ENCODE data around the gene ZNF500. TPM values are rescaled to one million over a fixed set of nuclear protein-coding genes. Genes with fewer than 3 reads are reported as not detected.
"Not testable (repeated sequence)": the region's sequence is repeated elsewhere in the genome, so short reads cannot be mapped to it uniquely, and the experiment has no call there.

Gene ZNF500
- polyA plus RNA-seq, 1 donor: 13.9 TPM

GRCh38 chr16:4744555-4745273, 22.2 kb downstream of the ZNF500 start:
- DNase-seq: no peak

- no peak for DNase-seq
Observed at GRCh38 chr16:4743226-4743878, 23.6 kb downstream of the ZNF500 start.

DNA sequence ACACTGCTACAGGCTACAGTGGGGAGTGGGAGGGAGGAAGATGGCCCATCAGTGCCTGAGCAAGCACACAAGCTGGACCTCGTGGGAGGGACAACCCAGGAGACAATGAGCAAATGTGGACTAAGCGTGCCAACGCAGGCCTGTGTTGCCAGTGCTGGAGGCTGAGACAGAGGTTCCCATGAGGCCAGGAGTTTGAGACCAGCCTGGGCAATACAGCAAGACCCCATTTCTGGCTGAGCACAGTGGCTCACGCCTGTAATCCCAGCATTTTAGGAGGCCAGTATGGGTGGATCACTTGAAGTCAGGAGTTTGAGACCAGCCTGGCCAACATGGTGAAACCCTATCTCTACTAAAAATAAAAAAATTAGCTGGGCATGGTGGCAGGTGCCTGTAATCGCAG, 28.6 kb downstream of the ZNF500 start:
- DNase-seq: not testable (repeated sequence)

DNA sequence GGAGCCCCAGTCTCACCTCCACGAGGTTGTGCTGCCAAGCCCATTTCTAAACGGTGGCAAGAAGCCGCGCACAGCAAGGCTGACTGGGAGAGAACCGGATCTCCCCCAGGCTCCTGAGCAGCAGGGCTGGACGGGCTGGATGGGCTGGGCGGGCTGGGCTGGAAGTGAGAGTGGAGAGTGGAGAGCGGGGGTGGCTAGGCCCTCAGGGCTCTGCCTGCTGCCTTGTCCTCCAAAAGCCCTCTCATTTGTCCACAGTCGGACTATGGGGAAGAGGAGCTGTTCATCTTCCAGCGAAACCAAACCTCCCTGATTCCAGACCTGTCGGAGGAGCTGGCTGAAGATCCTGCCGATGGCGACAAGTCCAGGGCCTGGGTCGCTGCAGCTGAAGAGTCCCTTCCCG, 29.4 kb downstream of the ZNF500 start:
- no peak for DNase-seq

DNA sequence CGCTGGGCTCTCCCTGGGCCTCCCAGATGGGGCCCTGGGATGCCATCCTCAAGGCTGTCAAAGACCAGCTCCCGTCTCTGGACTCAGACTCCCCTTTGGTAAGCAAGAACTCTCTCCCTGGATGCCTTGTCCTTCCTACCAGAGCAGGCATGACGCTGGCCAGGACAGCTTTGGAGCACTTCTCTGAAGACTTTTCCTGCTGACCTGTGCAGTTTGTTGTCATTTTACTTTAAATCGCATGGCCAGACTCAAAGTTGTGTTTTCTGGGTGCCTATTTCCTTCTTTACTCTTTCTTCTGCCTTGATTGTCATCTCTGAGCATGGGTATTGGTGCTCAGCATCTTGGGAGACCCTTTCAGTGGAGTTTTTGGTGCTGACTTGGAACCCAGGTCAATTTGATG, 30.4 kb downstream of the ZNF500 start:
- DNase-seq: no peak

- peak; percentile 87 for DNase-seq
Observed at GRCh38 chr16:4734730-4735535, 32.0 kb downstream of the ZNF500 start.

- DNase-seq: peak; percentile 94
Observed at GRCh38 chr16:4734063-4734729, 32.8 kb downstream of the ZNF500 start, which contains the start of the genes ANKS3 and DNAAF8. Gene ANKS3, minus strand, starts transcription at chr16:4734271. Its CDS starts 4,122 bp downstream, at chr16:4730149. Gene DNAAF8, plus strand, starts transcription at chr16:4734537. Its CDS starts 1,978 bp downstream, at chr16:4736515.

DNA sequence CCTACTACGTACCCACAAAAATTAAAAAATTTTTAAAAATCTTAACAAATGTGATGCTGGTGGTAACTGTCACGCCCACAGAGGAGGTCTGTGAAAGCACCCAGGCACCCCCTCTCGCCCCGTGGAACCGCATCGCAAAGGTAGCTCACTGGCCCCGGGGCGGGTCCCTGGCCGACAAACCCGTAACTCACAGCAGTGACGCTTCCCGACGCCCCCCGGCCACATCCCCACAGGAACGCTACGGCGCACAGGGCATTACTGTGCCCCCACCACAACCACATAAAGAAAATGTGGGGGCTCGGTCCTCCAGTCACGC, 33.3 kb downstream of the ZNF500 start:
- no peak for DNase-seq

DNA sequence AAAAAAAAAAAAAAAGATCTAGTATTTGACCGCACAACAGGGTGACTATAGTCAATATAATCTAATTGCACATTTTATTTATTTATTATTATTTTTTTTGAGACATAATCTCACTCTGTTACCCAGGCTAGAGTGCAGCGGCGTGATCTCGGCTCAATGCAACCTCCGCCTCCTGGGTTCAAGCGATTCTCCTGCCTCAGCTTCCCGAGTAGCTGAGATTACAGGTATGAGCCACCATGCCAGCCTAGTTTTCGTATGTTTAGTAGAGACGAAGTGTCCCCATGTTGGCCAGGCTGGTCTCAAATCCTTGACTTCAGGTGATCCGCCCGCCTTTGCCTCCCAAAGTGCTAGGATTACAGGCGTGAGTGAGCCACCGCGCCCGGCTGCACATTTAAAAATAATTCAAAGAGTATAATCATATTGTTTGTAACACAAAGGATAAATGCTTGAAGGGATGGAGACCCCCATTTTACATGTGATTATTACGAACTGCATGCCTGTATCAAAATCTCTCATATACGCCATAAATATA, 33.7 kb downstream of the ZNF500 start:
- DNase-seq: no peak

DNA sequence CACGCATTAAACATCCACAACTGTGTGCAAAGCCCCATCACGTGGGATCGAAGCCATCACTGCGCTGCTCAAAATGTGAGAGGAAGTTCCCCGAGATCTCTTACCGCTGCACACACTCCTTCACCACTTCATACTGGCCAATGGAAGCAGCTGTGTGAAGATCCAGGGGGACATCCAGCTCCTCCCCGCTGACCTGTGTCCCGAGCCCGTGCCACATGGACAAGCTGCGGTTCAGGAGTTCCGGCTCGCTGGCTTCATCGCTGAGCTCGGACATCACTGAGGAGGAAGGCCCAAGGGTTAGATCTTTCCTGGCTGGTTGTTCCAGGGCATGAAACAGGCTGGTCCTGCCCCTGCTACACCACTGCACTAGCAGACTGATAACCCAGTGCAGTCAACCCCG, 37.1 kb downstream of the ZNF500 start:
- no peak for DNase-seq

- DNase-seq: no peak
Observed at GRCh38 chr16:4728676-4729075, 38.3 kb downstream of the ZNF500 start.

- DNase-seq: no peak
Observed at GRCh38 chr16:4726616-4727015, 40.3 kb downstream of the ZNF500 start.

DNA sequence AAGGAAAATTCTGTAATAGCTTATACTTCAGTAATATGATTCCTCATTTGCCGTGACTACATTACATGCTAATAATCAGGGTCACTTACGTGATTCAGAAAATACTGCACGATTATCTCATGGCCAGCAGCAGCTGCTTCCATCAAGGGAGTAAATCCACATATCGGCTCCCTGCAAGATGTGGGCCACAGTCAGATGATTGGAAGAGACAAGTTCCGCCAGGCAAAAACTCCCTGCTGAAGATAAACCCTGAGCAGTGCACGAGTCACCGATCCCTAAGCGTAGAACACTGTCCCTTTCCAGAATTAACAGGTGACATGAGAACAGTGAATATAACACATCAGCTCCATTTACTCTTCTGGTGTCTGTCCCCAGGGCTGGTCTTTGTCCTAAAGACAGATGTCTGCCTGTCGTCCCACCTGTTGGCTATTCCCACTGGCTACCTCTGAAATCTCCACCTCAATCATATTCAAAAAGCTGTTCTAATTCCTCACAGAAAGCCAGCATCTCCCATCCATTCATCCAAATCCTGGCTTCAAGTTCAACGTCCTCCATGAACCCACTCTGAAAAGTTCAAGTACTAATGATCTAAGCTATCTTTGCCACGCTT, 42.2 kb downstream of the ZNF500 start:
- no peak for DNase-seq

GRCh38 chr16:4723071-4723767, 43.7 kb downstream of the ZNF500 start:
- DNase-seq: no peak

GRCh38 chr16:4718466-4718865, 48.5 kb downstream of the ZNF500 start:
- no peak for DNase-seq

DNA sequence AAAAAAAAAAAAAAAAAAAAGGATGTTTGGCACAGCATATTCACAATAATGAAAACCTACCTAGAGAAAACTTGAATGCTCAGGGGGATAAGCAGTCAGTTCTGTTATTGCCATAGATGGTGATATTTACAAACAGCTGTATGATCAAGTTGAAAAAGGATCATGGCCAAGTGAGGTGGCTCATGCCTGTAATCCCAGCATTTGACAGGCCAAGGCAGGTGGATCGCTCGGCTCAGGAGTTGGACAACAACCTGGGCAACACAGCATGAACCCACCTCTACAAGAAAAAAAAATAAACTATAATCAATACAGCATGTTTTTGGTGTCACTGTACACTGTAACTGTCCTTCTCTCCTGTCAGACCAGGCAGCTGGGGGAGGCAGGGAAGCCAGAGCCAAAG, 52.0 kb downstream of the ZNF500 start:
- no peak for DNase-seq

DNA sequence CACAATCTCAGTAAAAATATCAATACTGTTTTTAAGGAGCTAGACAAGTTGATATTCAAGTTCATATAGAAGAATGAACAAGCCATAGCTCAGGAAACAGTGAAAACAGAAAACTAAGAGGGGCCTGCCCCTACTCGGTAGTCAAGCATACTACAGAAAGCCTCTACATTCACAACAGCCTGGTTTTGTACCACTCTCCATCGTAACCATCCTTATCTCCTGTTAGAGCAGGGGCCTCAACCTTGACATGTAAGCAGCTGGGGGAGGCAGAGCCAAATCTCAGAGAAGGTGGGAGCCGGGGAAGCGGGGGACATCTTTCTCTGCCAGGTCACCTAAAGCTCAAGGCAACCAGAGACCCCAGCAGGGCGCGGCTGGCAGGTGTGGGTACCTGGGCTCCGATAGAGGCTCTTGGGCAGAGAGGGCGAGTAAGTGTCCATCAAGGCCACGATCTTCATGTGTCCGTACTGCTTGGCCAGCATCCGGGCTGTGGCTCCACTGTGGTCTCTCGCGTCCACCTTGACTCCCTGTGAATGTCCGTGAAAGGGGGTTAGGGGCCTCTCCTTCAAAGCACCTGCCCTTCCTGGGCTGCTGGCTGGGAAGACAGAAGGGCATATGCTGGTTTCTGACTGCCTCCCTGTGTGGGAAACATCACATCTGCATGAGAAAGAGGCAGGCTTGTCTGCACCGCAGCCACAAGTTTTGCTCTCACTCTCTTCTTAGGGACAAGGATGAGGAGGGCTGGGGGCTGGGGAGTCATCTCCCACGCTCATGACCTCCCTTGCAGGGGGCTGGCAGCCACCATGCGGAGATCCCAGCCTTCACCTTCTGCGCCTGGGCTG, 53.1 kb downstream of the ZNF500 start:
- no peak for DNase-seq

GRCh38 chr16:4709481-4709880, 57.5 kb downstream of the ZNF500 start:
- no peak for DNase-seq

GRCh38 chr16:4706871-4707270, 60.1 kb downstream of the ZNF500 start:
- DNase-seq: no peak

GRCh38 chr16:4704913-4705312, 62.0 kb downstream of the ZNF500 start:
- DNase-seq: no peak

DNA sequence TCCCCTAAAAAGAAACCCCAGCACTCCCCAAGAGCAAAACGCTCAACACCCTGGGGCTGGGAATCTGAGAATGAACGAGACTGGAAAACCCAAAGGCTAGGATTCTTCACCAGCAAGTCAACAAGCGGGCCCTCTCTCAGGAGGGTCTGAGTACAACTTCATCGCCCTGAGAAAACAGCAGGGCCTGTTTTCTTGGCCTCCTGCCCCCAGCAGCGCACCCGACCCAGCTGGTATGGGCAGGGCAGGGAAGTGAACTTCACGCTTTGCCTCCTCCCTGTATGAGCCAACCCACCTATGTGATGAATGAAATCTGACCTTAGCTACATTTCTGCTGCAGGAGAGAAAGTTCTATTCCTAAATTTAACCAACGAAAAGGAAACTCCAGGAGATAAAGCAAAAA, 62.5 kb downstream of the ZNF500 start:
- no peak for DNase-seq
